Endometrial microvascular endothelial cells (primary cell): ENCODE data around the gene ATP8A2. TPM values are rescaled to one million over a fixed set of nuclear protein-coding genes. Genes with fewer than 3 reads are reported as not detected.

Experiments used
- in situ Hi-C: cut with HindIII; loops from 2 replicates; pipeline ENCODE4 v1.10.0; 2017; ENCODE audit warnings: low sequenced_read_pairs, low pct_unique_long_range_greater_than_20kb; ENCODE audit errors: inconsistent ontology term
- total RNA-seq: library from RNA; depleted of rRNA; stranded (reverse); fragments of >200 nt; gene quantifications from one replicate; pipeline ENCODE4 v1.2.3, GENCODE V29; 2015; ENCODE audit errors: inconsistent ontology term

The ATP8A2 gene
- total RNA-seq, 1 donor from 2014 or later = not detected

- in situ Hi-C loops = no loop called here
Observed at GRCh38 chr13:26019251-26019650, 647.5 kb downstream of the ATP8A2 start.

GRCh38 chr13:26019881-26020870, 648.4 kb downstream of the ATP8A2 start:
- in situ Hi-C loops = no loop called here

- in situ Hi-C loops = no loop called here
Observed at GRCh38 chr13:26020891-26021290, 649.1 kb downstream of the ATP8A2 start.

GRCh38 chr13:26021516-26021915, 649.7 kb downstream of the ATP8A2 start:
- in situ Hi-C loops = no loop called here

- in situ Hi-C loops = no loop called here
Observed at GRCh38 chr13:26021956-26022355, 650.2 kb downstream of the ATP8A2 start.

GRCh38 chr13:26022538-26023292, 650.9 kb downstream of the ATP8A2 start:
- in situ Hi-C loops = no loop called here

GRCh38 chr13:26024558-26024957, 652.8 kb downstream of the ATP8A2 start:
- in situ Hi-C loops = no loop called here

- in situ Hi-C loops = no loop called here
Observed at GRCh38 chr13:26025196-26025595, 653.4 kb downstream of the ATP8A2 start.

- in situ Hi-C loops = no loop called here
Observed at GRCh38 chr13:26025771-26026170, 654.0 kb downstream of the ATP8A2 start.

GRCh38 chr13:26026211-26026610, 654.4 kb downstream of the ATP8A2 start:
- in situ Hi-C loops = no loop called here

GRCh38 chr13:26029581-26030136, 657.9 kb downstream of the ATP8A2 start:
- in situ Hi-C loops = no loop called here

- in situ Hi-C loops = no loop called here
Observed at GRCh38 chr13:26030331-26030730, 658.6 kb downstream of the ATP8A2 start.

GRCh38 chr13:26034018-26034417, 662.2 kb downstream of the ATP8A2 start:
- in situ Hi-C loops = no loop called here

- in situ Hi-C loops = no loop called here
Observed at GRCh38 chr13:26036383-26036782, 664.6 kb downstream of the ATP8A2 start.

GRCh38 chr13:26037302-26037701, 665.5 kb downstream of the ATP8A2 start:
- in situ Hi-C loops = no loop called here

GRCh38 chr13:26038931-26039475, 667.2 kb downstream of the ATP8A2 start:
- in situ Hi-C loops = no loop called here

- in situ Hi-C loops = no loop called here
Observed at GRCh38 chr13:26041444-26041843, 669.7 kb downstream of the ATP8A2 start.

- in situ Hi-C loops = no loop called here
Observed at GRCh38 chr13:26042785-26043184, 671.0 kb downstream of the ATP8A2 start.

- in situ Hi-C loops = no loop called here
Observed at GRCh38 chr13:26045142-26045541, 673.4 kb downstream of the ATP8A2 start.
